HepG2 (cell line): ENCODE data around the gene WDR81. TPM values are rescaled to one million over a fixed set of nuclear protein-coding genes. Genes with fewer than 3 reads are reported as not detected.
A peak's percentile ranks its signal among the peaks of the same experiment; 100 is the strongest.

Source experiments
- ARID2 ChIP-seq: sonication (generic); formaldehyde crosslinking; IDR thresholded peaks from 2 replicates; pipeline ENCODE4 v1.8.1; 2022; ENCODE audit warnings: mild to moderate bottlenecking, missing genetic modification reagents, borderline replicate concordance
- KLF15 ChIP-seq: sonication (generic); formaldehyde crosslinking; IDR thresholded peaks from 2 replicates; pipeline ENCODE4 v1.8.1; 2023; ENCODE audit warnings: borderline replicate concordance, mild to moderate bottlenecking, inconsistent platforms, missing genetic modification reagents, mixed read lengths
- ZBTB38 ChIP-seq: sonication (generic); formaldehyde crosslinking; IDR thresholded peaks from 2 replicates; pipeline ENCODE4 v1.5.1; 2020; ENCODE audit warnings: mild to moderate bottlenecking, missing genetic modification reagents
- ZBTB7A ChIP-seq: sonication (generic); formaldehyde crosslinking; IDR thresholded peaks from 2 replicates; pipeline ENCODE4 v1.8.0; 2022; ENCODE audit warnings: mild to moderate bottlenecking, missing genetic modification reagents
- ZFP36L1 ChIP-seq: sonication (generic); formaldehyde crosslinking; IDR thresholded peaks from 2 replicates; pipeline ENCODE4 v1.8.0; 2022; ENCODE audit warnings: mild to moderate bottlenecking, missing genetic modification reagents, moderate library complexity
- ZFP37 ChIP-seq: sonication (generic); formaldehyde crosslinking; IDR thresholded peaks from 2 replicates; pipeline ENCODE4 v1.4.0; 2020; ENCODE audit warnings: missing genetic modification reagents, borderline replicate concordance
- ZFX ChIP-seq: sonication (generic); formaldehyde crosslinking; IDR thresholded peaks from 2 replicates; pipeline ENCODE4 v1.4.0; 2020; ENCODE audit warnings: mild to moderate bottlenecking, low read depth, missing genetic modification reagents, moderate library complexity
- ZMYM4 ChIP-seq: sonication (generic); formaldehyde crosslinking; IDR thresholded peaks from 2 replicates; pipeline ENCODE4 v1.8.1; 2023; ENCODE audit warnings: mild to moderate bottlenecking, missing genetic modification reagents
- ZNF552 ChIP-seq: sonication (generic); formaldehyde crosslinking; IDR thresholded peaks from 2 replicates; pipeline ENCODE4 v1.9.0; 2022; ENCODE audit warnings: missing genetic modification reagents, mild to moderate bottlenecking, borderline replicate concordance
- ZNF724P ChIP-seq: sonication (generic); formaldehyde crosslinking; IDR thresholded peaks from 2 replicates; pipeline ENCODE4 v1.8.0; 2022; ENCODE audit warnings: missing genetic modification reagents, borderline replicate concordance
- ZNF749 ChIP-seq: sonication (generic); formaldehyde crosslinking; IDR thresholded peaks from 2 replicates; pipeline ENCODE4 v1.8.0; 2022; ENCODE audit warnings: mild to moderate bottlenecking, missing genetic modification reagents, moderate library complexity, borderline replicate concordance
- ZNF790 ChIP-seq: sonication (generic); formaldehyde crosslinking; IDR thresholded peaks from 2 replicates; pipeline ENCODE4 v1.8.0; 2022; ENCODE audit warnings: missing genetic modification reagents, mild to moderate bottlenecking, borderline replicate concordance
- polyA plus RNA-seq, 8 experiments: library from polyadenylated mRNA; depleted of rRNA in 3 of 8; stranded (reverse) in 7 of 8; unstranded in 1 of 8; fragments of >200 nt; fragmentation: Illumina TruSeq in 4 of 8; extraction: Trizol in 4 of 8; gene quantifications; 2 replicates each; pipeline versions ENCODE4 v1.2.1 to v1.2.3, GENCODE V29; 2011 to 2016; ENCODE audit warnings: low read depth in 4 of 8, missing spikeins in 1 of 8, mixed read lengths in 1 of 8; ENCODE audit not compliant: insufficient read depth in 1 of 8
- total RNA-seq, 5 experiments: library from RNA; depleted of rRNA; stranded (reverse); fragments of >200 nt; fragmentation: Illumina TruSeq; extraction: Trizol; gene quantifications; 2 replicates each; pipeline ENCODE4 v1.2.3, GENCODE V29; 2016; ENCODE audit warnings: low read depth in 1 of 5
- TF ChIP-seq, protein P1 (sequence below): sonication (generic); formaldehyde crosslinking; IDR thresholded peaks from 2 replicates; pipeline ENCODE4 v1.4.0; 2020; ENCODE audit warnings: mild to moderate bottlenecking, missing genetic modification reagents
- TF ChIP-seq, protein P2 (sequence below): sonication (generic); formaldehyde crosslinking; IDR thresholded peaks from 2 replicates; pipeline ENCODE4 v1.8.0; 2022; ENCODE audit warnings: low read depth, missing genetic modification reagents
- TF ChIP-seq, protein P3 (sequence below): sonication (generic); formaldehyde crosslinking; IDR thresholded peaks from 2 replicates; pipeline ENCODE4 v1.4.0; 2020; ENCODE audit warnings: mild to moderate bottlenecking, low read depth, missing genetic modification reagents
- TF ChIP-seq, protein P4 (sequence below): IDR thresholded peaks from 2 replicates; pipeline ENCODE4 v1.6.1; 2012; ENCODE audit warnings: low read length, improper control_type of control experiment
- TF ChIP-seq, protein P5 (sequence below): sonication (generic); formaldehyde crosslinking; IDR thresholded peaks from 2 replicates; pipeline ENCODE4 v1.9.0; 2021; ENCODE audit warnings: missing genetic modification reagents, borderline replicate concordance

Gene WDR81
- total and polyA plus RNA-seq, 2 of the 13 experiments (the other 11 are each of a cell fraction or from before 2014, with no cell fraction given), result 9.1 to 16.7 TPM

DNA sequence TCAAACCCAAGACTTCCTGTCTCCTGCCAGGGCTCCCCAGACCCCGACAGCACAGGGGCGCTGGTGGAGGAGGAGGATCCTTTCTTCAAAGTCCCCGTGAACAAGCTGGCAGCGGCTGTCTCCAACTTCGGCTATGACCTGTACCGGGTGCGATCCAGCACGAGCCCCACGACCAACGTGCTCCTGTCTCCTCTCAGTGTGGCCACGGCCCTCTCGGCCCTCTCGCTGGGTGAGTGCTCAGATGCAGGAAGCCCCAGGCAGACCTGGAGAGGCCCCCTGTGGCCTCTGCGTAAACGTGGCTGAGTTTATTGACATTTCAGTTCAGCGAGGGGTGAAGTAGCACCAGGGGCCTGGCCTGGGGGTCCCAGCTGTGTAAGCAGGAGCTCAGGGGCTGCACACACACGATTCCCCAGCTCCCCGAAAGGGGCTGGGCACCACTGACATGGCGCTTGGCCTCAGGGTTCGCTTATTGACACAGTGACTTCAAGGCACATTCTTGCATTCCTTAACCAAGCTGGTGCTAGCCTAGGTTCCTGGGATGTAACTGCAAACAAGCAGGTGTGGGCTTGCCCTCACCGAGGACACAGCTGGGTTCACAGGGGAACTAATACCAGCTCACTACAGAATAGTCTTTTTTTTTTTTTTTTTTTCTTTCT lies 45.4 kb downstream of the WDR81 start (continued):
- TF ChIP-seq ZBTB38 (0 out of 2 replicates have a peak, but pooled peaks have one; percentile 36), ZFP36L1 (no peak), ARID2 (no peak), ZFX (peak; percentile 66), ZBTB7A (CRISPR knock-in tag) (peak; percentile 94), ZNF790 (CRISPR knock-in tag) (no peak), ZNF552 (CRISPR knock-in tag) (no peak), KLF15 (CRISPR knock-in tag) (no peak), ZNF749 (CRISPR knock-in tag) (no peak), ZMYM4 (CRISPR knock-in tag) (no peak), ZFP37 (CRISPR knock-in tag) (no peak), ZNF724P (CRISPR knock-in tag) (no peak)
- TF ChIP-seq, protein P1, sequence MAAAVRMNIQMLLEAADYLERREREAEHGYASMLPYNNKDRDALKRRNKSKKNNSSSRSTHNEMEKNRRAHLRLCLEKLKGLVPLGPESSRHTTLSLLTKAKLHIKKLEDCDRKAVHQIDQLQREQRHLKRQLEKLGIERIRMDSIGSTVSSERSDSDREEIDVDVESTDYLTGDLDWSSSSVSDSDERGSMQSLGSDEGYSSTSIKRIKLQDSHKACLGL (CRISPR knock-in tag), result 0 out of 2 replicates have a peak, but pooled peaks have one; percentile 36
- TF ChIP-seq, protein P2, sequence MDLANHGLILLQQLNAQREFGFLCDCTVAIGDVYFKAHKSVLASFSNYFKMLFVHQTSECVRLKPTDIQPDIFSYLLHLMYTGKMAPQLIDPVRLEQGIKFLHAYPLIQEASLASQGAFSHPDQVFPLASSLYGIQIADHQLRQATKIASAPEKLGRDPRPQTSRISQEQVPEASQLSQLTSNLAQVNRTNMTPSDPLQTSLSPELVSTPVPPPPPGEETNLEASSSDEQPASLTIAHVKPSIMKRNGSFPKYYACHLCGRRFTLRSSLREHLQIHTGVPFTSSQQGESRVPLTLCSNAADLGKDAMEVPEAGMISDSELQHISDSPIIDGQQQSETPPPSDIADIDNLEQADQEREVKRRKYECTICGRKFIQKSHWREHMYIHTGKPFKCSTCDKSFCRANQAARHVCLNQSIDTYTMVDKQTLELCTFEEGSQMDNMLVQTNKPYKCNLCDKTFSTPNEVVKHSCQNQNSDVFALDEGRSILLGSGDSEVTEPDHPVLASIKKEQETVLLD (CRISPR knock-in tag), result no peak
- TF ChIP-seq, protein P3, sequence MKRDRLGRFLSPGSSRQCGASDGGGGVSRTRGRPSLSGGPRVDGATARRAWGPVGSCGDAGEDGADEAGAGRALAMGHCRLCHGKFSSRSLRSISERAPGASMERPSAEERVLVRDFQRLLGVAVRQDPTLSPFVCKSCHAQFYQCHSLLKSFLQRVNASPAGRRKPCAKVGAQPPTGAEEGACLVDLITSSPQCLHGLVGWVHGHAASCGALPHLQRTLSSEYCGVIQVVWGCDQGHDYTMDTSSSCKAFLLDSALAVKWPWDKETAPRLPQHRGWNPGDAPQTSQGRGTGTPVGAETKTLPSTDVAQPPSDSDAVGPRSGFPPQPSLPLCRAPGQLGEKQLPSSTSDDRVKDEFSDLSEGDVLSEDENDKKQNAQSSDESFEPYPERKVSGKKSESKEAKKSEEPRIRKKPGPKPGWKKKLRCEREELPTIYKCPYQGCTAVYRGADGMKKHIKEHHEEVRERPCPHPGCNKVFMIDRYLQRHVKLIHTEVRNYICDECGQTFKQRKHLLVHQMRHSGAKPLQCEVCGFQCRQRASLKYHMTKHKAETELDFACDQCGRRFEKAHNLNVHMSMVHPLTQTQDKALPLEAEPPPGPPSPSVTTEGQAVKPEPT (CRISPR knock-in tag), result no peak
- TF ChIP-seq, protein P4, sequence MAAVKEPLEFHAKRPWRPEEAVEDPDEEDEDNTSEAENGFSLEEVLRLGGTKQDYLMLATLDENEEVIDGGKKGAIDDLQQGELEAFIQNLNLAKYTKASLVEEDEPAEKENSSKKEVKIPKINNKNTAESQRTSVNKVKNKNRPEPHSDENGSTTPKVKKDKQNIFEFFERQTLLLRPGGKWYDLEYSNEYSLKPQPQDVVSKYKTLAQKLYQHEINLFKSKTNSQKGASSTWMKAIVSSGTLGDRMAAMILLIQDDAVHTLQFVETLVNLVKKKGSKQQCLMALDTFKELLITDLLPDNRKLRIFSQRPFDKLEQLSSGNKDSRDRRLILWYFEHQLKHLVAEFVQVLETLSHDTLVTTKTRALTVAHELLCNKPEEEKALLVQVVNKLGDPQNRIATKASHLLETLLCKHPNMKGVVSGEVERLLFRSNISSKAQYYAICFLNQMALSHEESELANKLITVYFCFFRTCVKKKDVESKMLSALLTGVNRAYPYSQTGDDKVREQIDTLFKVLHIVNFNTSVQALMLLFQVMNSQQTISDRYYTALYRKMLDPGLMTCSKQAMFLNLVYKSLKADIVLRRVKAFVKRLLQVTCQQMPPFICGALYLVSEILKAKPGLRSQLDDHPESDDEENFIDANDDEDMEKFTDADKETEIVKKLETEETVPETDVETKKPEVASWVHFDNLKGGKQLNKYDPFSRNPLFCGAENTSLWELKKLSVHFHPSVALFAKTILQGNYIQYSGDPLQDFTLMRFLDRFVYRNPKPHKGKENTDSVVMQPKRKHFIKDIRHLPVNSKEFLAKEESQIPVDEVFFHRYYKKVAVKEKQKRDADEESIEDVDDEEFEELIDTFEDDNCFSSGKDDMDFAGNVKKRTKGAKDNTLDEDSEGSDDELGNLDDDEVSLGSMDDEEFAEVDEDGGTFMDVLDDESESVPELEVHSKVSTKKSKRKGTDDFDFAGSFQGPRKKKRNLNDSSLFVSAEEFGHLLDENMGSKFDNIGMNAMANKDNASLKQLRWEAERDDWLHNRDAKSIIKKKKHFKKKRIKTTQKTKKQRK, result no peak
- TF ChIP-seq, protein P5, sequence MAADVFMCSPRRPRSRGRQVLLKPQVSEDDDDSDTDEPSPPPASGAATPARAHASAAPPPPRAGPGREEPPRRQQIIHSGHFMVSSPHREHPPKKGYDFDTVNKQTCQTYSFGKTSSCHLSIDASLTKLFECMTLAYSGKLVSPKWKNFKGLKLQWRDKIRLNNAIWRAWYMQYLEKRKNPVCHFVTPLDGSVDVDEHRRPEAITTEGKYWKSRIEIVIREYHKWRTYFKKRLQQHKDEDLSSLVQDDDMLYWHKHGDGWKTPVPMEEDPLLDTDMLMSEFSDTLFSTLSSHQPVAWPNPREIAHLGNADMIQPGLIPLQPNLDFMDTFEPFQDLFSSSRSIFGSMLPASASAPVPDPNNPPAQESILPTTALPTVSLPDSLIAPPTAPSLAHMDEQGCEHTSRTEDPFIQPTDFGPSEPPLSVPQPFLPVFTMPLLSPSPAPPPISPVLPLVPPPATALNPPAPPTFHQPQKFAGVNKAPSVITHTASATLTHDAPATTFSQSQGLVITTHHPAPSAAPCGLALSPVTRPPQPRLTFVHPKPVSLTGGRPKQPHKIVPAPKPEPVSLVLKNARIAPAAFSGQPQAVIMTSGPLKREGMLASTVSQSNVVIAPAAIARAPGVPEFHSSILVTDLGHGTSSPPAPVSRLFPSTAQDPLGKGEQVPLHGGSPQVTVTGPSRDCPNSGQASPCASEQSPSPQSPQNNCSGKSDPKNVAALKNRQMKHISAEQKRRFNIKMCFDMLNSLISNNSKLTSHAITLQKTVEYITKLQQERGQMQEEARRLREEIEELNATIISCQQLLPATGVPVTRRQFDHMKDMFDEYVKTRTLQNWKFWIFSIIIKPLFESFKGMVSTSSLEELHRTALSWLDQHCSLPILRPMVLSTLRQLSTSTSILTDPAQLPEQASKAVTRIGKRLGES (CRISPR knock-in tag), result no peak
